ENCODE data around the gene SRGAP3. TPM values are rescaled to one million over a fixed set of nuclear protein-coding genes. Genes with fewer than 3 reads are reported as not detected.

SRGAP3 gene
- polyA plus RNA-seq, 3 donors, result 0.27 to 1.3 (median 0.87) TPM

- no peaks in the 10 kb centered on the region for H3K27me3 ChIP-seq (ENCODE audit: control insufficient read depth in 2 of 2, insufficient read depth in 2 of 2, low read length in 2 of 2)
- peaks cover 0 to 2% (median 0%) of the 10 kb centered on the region in 7 donors for H3K9me3 Mint-ChIP-seq
- no peak overlapping the region for H3K27ac Mint-ChIP-seq
- no peak overlapping the region for H3K9ac ChIP-seq (ENCODE audit: insufficient read depth, low read length, poor library complexity, severe bottlenecking)
- H3K36me3 Mint-ChIP-seq, result no peaks in the 10 kb centered on the region
- DNase-seq, result no peak
- no peak overlapping the region for H3K27ac ChIP-seq (ENCODE audit: low read depth in 1 of 2, low read length in 2 of 2)
- 100% methylated on average over 1 of the region's 3 CpGs for WGBS (ENCODE audit: insufficient coverage)
- H3K4me3 ChIP-seq (replicated peaks in 1 of 3; ENCODE audit: low read depth in 2 of 3, low read length in 3 of 3), result no peak overlapping the region
- H3K4me1 ChIP-seq (ENCODE audit: control insufficient read depth in 1 of 2, insufficient read depth in 2 of 2, low read length in 2 of 2), result no peaks in the 10 kb centered on the region
- H3K4me3 Mint-ChIP-seq, result no peak overlapping the region
- TF ChIP-seq CTCF (IDR thresholded peaks at IDR 0.05), result no peak
- H3K4me1 Mint-ChIP-seq, result no peaks in the 10 kb centered on the region
- no peaks in the 10 kb centered on the region for H3K36me3 ChIP-seq (replicated peaks in 1 of 2; ENCODE audit: control insufficient read depth in 1 of 2, insufficient read depth in 2 of 2, low read length in 2 of 2)
- no peaks in the 10 kb centered on the region for H4K20me1 ChIP-seq (ENCODE audit: insufficient read depth, low read length)
- intact Hi-C loops (cut with micrococcal nuclease), result no loop called here
- H3K4me2 ChIP-seq (replicated peaks; ENCODE audit: extremely low read depth, low read length, poor library complexity, severe bottlenecking), result no peak overlapping the region
- H3K9me3 ChIP-seq (replicated peaks in 1 of 2; ENCODE audit: control insufficient read depth in 1 of 2, insufficient read depth in 1 of 2, low read length in 2 of 2), result no peaks in the 10 kb centered on the region
- H3K79me2 ChIP-seq (ENCODE audit: insufficient read depth, low read length), result no peaks in the 10 kb centered on the region
- no peaks in the 10 kb centered on the region for H3K27me3 Mint-ChIP-seq (ENCODE audit: low read depth in 3 of 3)
- no peak overlapping the region for H2AFZ ChIP-seq (ENCODE audit: insufficient read depth, low read depth, low read length, poor library complexity, severe bottlenecking)
These were observed 35.3 kb downstream of the SRGAP3 start for GRCh38 chr3:9214185-9214584.

- H3K4me3 Mint-ChIP-seq, result no peak overlapping the region
- 29% methylated on average over 1 of the region's 5 CpGs for WGBS (ENCODE audit: insufficient coverage)
- intact Hi-C loops (cut with micrococcal nuclease), result no loop called here
- Histone ChIP-seq H2AFZ (ENCODE audit: insufficient read depth, low read depth, low read length, poor library complexity, severe bottlenecking) (no peak overlapping the region), H3K27ac (ENCODE audit: low read depth in 1 of 2, low read length in 2 of 2) (no peak overlapping the region), H3K4me1 (ENCODE audit: control insufficient read depth in 1 of 2, insufficient read depth in 2 of 2, low read length in 2 of 2) (no peaks in the 10 kb centered on the region), H4K20me1 (ENCODE audit: insufficient read depth, low read length) (no peaks in the 10 kb centered on the region), H3K9ac (ENCODE audit: insufficient read depth, low read length, poor library complexity, severe bottlenecking) (no peak overlapping the region), H3K27me3 (ENCODE audit: control insufficient read depth in 2 of 2, insufficient read depth in 2 of 2, low read length in 2 of 2) (no peaks in the 10 kb centered on the region), H3K4me2 (replicated peaks; ENCODE audit: extremely low read depth, low read length, poor library complexity, severe bottlenecking) (no peak overlapping the region), H3K4me3 (replicated peaks in 1 of 3; ENCODE audit: low read depth in 2 of 3, low read length in 3 of 3) (no peak overlapping the region), H3K9me3 (replicated peaks in 1 of 2; ENCODE audit: control insufficient read depth in 1 of 2, insufficient read depth in 1 of 2, low read length in 2 of 2) (no peaks in the 10 kb centered on the region), H3K36me3 (replicated peaks in 1 of 2; ENCODE audit: control insufficient read depth in 1 of 2, insufficient read depth in 2 of 2, low read length in 2 of 2) (no peaks in the 10 kb centered on the region), H3K79me2 (ENCODE audit: insufficient read depth, low read length) (no peaks in the 10 kb centered on the region)
- no peak for TF ChIP-seq CTCF (IDR thresholded peaks at IDR 0.05)
- no peak for DNase-seq
- H3K36me3 Mint-ChIP-seq, result no peaks in the 10 kb centered on the region
- no peaks in the 10 kb centered on the region for H3K27me3 Mint-ChIP-seq (ENCODE audit: low read depth in 3 of 3)
- H3K27ac Mint-ChIP-seq, result peak overlapping the region in 1 of 7 donors; percentile 66
- H3K9me3 Mint-ChIP-seq, result peaks cover 0 to 2% (median 0%) of the 10 kb centered on the region in 7 donors
- no peaks in the 10 kb centered on the region for H3K4me1 Mint-ChIP-seq
These were observed 36.3 kb downstream of the SRGAP3 start for GRCh38 chr3:9213019-9213634.

Measured in CD14-positive monocyte (primary cell).